GM21528 (cell line): Measurements from ENCODE around the gene STARD7.
A peak's percentile ranks its signal among the peaks of the same experiment; 100 is the strongest.
"Not testable (repeated sequence)": the region's sequence is repeated elsewhere in the genome, so short reads cannot be mapped to it uniquely, and the experiment has no call there.

Experiments used
- ATAC-seq: cut with Tn5 transposase; IDR thresholded peaks from one replicate; pipeline ENCODE4 v1.9.1; 2021; ENCODE audit warnings: mild to moderate bottlenecking, moderate library complexity; ENCODE audit not compliant: unreplicated experiment, low FRiP score

Gene STARD7

GRCh38 chr2:96208143-96209010 is at the start of gene STARD7:
STARD7 (minus strand) TSS chr2:96208827; CDS start chr2:96208434, 393 bp downstream.
- peak; percentile 85 for ATAC-seq

- ATAC-seq: not testable (repeated sequence)
Measured at GRCh38 chr2:96257744-96258143, 49.1 kb upstream of the STARD7 start.

DNA sequence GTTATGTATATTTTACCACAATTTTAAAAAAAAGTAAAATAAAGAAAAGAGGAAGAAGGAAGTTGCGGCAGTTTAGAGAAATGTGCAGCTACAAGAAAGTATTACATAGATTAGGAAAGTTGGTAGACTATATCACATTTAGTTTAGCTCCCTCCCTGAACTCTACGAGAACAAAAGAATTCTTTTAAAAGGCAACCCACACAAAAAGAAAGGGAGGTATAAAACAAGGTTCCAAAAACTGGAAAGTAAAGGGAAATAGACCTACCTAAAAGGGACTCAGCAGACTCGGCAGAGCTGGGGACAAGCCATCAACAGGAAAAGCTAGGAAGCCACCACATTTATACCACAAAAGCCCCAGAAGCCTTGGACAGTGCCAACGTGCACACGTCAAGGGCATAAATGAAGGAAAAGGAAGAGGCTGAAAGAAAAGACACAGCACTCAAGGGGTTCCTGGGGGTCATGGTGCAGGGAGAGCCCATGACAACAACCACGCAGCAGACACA is 48.0 kb upstream of the STARD7 start:
- no peak for ATAC-seq

DNA sequence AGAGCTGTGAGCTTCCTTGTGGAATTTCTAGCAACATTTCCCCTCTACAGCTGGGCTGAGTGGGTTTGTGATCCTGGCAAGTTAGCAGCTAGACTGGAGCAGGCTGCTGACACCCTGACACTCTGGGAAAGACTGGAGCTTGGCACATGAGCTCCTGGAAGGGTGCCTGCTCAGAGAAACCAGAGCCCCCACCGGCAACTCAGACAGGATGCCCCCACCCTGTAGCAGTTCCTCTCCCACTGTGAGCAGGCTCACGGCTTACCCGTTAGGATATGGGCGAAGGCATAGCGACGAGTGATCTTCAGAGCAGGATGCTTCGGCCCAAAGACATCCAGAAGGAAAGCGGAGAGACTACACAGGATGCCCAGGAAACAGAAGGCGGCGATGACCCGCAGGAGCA is 45.9 kb upstream of the STARD7 start:
- no peak for ATAC-seq

DNA sequence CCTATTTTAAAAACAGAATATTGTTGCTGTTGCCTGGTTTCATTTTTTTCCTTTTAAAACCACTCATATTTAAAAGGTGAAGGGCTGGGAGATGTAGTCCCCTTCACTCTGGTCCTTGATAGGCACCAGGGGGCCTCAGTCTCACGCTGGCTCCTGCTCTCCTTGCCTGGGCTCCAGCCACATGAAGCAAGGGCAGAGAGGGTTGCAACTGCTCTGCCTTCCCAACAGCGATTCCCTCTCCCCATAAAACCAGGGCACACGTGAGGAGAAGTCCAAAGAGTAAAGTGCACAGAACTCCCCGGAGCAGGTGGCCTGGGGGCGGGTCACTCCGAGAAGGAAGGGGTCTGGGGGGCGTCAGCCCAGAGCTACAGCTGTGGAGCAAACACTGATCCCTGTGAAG is 44.4 kb upstream of the STARD7 start:
- ATAC-seq: no peak

- no peak for ATAC-seq
Measured at GRCh38 chr2:96252526-96252925, 43.9 kb upstream of the STARD7 start.

GRCh38 chr2:96251721-96252292 is 43.2 kb upstream of the STARD7 start:
- ATAC-seq: no peak

GRCh38 chr2:96250188-96250587 is 41.6 kb upstream of the STARD7 start:
- no peak for ATAC-seq

DNA sequence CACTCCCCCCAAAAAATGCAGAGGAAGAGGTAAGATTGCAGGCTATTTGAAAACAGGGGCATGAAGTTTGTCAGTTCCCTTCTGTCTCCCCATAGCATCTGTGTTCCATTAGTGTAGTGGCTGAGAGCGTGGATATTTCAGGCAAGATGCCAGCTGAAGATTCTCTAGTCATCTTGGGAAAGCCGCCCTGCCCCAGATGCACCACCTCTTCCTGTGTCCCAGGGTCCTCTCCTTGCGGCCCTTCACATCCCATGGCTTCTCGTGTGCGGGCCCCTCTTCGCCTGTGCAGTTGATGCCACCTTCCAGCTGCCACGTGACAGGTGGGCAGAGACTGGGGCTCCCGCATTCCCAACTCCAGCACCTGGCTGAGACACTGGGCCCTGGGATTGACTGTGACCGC is 41.0 kb upstream of the STARD7 start:
- no peak for ATAC-seq

DNA sequence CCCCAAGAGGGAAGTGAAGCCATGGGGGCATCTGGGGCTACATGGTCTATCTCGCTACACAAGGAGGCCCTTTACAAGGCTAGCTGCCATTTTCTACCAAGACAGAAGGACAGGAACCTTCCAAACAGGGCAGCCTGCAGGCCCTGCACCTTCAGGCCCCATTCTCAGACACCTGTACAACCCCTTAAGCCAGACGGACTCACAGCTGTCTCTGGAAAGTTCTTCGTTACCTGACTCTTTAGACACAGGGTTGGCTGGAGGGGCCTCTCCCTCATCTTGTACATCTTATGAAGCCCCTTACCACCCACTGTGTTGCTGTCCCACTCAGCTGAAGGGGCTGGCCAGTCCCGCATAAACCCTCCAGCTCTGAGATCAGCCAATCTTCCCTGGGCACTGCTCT is 40.0 kb upstream of the STARD7 start:
- ATAC-seq: no peak

DNA sequence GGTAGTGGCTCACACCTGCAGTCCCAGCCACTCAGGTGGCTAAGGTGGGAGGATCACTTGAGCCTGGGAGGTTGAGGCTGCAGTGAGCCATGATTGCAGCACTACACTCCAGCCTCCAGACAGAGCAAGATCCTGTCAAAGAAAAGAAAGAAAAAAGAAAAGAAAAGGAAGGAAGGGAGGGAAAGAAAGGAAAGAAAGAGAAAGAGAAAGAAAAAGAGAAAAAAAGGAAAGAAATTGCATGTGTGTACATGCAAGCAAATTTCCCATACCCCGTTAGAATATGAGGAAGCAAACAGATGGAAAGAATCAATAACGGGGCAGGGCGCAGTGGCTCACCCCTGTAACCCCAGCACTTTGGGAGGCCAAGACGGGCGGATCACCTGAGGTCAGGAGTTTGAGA is 39.3 kb upstream of the STARD7 start:
- ATAC-seq: no peak

DNA sequence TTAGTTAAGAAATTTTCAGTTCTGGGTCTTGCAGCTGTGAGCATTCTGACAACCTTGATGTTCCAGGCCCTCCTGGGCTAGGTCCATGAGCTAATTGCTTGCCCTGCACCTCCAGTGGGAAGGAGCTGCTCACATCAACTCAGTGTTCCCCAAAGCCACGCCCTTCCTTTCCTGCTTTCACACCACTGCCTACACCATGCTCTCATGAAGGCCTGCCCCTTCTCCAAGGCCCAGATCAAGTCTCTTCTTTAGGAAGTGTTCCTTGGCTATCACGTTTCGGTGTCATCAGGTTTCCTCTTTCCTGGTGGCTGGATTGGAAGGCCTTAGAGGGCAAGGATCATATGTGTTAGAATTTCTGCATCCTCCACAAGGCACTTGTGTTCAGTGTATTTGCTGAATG is 38.4 kb upstream of the STARD7 start:
- no peak for ATAC-seq

- no peak for ATAC-seq
Measured at GRCh38 chr2:96245609-96246390, 37.2 kb upstream of the STARD7 start.

DNA sequence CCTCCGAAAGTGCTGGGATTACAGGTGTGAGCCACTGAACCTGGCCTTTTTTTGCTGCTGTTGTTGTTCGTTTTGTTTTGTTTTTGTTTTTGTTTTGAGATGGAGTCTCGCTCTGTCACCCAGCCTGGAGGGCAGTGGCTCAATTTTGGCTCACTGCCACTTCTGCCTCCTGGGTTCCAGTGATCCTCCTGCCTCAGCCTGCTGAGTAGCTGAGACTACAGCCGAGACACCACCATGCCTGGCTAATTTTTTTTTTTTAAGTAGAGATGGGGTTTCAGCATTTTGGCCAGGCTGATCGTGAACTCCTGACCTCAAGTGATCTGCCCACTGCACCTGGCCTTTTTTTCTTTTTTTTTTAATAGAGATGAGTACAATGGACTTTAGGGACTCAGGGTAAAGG is 35.2 kb upstream of the STARD7 start:
- ATAC-seq: no peak

DNA sequence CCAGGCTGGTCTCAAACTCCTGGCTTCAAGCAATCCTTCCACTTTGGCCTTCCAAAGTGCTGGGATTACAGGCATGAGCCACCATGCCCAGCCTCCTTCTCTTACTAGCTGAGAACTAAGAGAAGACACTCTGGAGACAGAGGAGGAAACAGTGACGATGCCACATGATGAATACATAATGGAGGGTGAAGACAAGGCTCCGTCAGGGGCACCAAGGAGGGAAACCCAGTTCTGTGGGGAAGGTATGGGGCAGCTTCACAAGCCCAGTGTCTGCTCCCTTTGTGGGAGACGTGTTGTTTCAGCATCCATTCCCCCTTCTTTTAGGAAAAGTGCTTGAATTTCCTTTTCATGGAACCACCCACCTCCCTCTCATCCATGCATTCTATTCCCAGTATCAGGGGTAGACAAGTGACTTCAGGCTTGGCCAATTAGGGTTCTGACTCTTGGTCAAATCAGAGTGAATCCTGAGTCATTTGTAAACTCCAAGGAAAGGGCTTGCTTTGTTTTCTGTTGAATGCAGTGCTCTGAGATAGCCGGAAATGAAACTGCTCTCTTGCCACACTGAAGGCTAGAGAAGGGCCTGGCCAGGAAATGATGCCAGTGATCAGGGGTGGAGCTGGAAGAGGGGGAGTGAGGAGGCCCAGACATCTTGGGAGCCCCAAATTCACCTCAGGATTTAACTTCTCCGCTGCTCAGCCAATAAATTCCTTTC is 33.4 kb upstream of the STARD7 start:
- ATAC-seq: peak; percentile 70

- no peak for ATAC-seq
Measured at GRCh38 chr2:96241227-96241626, 32.6 kb upstream of the STARD7 start.

DNA sequence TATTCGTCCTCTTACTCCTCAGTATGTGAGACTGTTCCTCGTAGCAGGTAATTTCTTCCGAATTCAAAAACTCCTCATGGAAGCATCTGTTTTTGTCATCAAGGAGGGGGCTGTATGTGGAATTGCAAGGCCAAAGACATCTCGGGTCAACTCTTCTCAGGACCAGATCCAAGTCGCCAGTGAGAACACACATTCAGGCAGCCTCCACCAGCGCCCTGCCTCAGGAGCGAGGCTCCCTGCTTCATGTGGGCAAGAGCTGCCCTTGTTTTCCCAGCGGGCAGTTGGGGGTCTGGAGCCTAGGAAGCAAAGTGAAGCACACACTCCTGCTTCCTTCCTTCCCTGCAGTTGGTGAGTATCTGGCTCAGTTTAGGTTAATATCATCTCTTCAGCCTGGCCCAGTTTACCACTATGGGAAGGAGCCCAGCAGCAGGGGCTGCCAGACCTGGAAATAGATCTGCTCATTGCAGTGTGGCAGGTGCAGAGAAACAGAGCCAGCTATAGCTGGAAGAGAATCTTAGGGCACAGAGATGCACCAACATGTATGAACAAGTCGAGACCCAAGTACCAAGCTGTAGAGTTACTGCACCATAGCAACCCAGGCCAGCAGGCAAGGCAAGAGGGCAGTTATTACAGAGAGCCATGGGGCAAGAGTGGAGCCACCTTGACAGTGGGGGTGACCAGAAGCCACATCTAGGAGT is 31.9 kb upstream of the STARD7 start:
- no peak for ATAC-seq

DNA sequence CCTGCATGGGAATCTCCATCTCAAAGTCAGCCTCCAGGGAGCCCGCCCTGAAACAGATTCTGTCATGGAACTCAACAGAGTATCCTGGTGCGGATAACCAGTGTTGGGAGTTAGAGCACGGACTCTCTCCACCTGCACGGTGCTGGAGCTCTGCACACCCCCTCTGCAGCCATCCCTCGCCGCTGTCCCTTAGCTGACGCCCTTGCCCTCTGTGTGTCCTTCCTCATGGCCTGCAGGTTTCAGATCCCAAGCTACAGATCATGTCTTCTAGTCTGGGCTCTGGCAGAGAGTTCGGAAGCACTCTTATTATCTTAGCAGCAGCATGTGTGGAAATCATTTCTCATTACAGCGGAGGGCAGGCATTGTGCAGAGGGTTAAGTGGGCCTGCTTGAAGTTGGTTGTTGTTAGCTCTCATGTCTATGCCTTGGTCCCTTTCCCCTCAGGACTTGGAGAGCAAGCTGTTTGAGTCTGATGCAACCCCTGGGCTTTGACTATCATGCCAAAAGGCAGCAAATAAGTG is 31.2 kb upstream of the STARD7 start:
- no peak for ATAC-seq

DNA sequence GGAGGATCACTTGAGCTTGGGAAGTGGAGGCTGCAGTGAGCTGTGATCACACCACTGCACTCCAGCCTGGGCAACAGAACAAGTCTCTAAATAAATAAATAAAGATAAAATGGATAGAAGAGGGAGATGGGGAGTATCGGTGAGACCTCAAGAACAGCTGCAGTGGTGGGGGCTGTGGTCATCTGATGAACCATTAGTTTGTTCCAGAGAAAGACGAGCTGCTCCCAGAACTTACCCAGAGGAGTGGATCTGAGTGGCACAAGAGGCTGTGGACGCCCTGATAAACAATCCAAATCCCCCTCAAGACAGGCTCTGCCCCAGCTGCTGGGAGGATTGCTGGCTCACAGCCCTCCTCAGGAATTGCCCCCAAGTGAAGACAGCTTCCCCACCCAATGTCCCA is 30.5 kb upstream of the STARD7 start:
- no peak for ATAC-seq

DNA sequence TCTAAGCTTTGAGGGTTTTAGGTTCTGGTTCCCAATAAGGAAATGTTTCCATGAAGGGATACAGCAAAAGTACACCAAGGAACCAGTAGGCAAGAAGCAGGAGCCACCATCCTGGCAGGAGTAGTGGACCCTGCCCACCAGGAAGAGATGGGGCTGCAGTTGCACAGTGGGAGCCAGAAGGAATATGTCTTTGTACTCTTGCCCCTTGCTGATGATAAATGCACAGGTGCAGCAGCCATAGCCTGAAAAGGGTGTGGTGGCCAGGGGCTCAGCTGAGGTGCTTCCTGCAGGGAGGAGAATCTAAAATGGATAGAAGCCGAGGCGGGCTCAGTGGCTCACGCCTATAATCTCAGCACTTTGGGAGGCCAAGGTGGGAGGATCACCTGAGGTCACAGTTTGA is 29.6 kb upstream of the STARD7 start:
- ATAC-seq: no peak
